Karpas-422 (cell line): ENCODE measurements around the gene GATB. TPM values are rescaled to one million over a fixed set of nuclear protein-coding genes. Genes with fewer than 3 reads are reported as not detected.

ENCODE experiments used
- DNase-seq: peaks from one replicate; pipeline ENCODE4 v3.0.0-alpha.2; 2015
- H2AFZ ChIP-seq: fragments of 200-600 bp; sonication (generic); 2 replicates; pipeline ENCODE4 v1.6.1; 2014; ENCODE audit warnings: antibody characterized with exemption, low read length, mixed read lengths
- H3K27ac ChIP-seq: fragments of 200-600 bp; sonication (generic); 2 replicates; pipeline ENCODE4 v1.5.1; 2014; ENCODE audit warnings: mild to moderate bottlenecking, low read length, moderate library complexity
- H3K27me3 ChIP-seq: fragments of 200-600 bp; sonication (generic); 2 replicates; pipeline ENCODE4 v1.6.1; 2014; ENCODE audit warnings: low read length, mixed read lengths
- H3K36me3 ChIP-seq: fragments of 200-600 bp; sonication (generic); 2 replicates; pipeline ENCODE4 v1.6.1; 2014; ENCODE audit warnings: low read length, mixed read lengths; ENCODE audit not compliant: insufficient read depth
- H3K4me1 ChIP-seq: fragments of 200-600 bp; sonication (generic); 2 replicates; pipeline ENCODE4 v1.6.1; 2014; ENCODE audit warnings: mild to moderate bottlenecking, low read length, mixed read lengths
- H3K4me2 ChIP-seq: fragments of 200-600 bp; sonication (generic); 2 replicates; pipeline ENCODE4 v1.6.1; 2014; ENCODE audit warnings: low read length, low read depth, mild to moderate bottlenecking; ENCODE audit not compliant: poor library complexity, severe bottlenecking
- H3K4me3 ChIP-seq: fragments of 200-600 bp; sonication (generic); 2 replicates; pipeline ENCODE4 v1.5.1; 2014; ENCODE audit warnings: mild to moderate bottlenecking, antibody characterized with exemption, low read length, mixed read lengths
- H3K79me2 ChIP-seq: fragments of 200-600 bp; sonication (generic); 2 replicates; pipeline ENCODE4 v1.6.1; 2014; ENCODE audit warnings: mild to moderate bottlenecking, low read length, mixed read lengths
- H3K9ac ChIP-seq: fragments of 200-600 bp; sonication (generic); 2 replicates; pipeline ENCODE4 v1.6.0; 2014; ENCODE audit warnings: low read length
- H3K9me2 ChIP-seq: fragments of 200-600 bp; sonication (generic), shearing (Covaris generic); replicated peaks from 2 replicates; pipeline ENCODE4 v1.6.0; 2014; ENCODE audit warnings: mild to moderate bottlenecking, low read length, moderate library complexity; ENCODE audit not compliant: insufficient read depth
- H3K9me3 ChIP-seq: fragments of 300-700, 200-600 bp; sonication (generic); 2 replicates; pipeline ENCODE4 v1.6.1; 2014; ENCODE audit warnings: low read length, mixed read lengths
- H4K20me1 ChIP-seq: fragments of 200-600 bp; sonication (generic); 2 replicates; pipeline ENCODE4 v1.6.1; 2014; ENCODE audit warnings: mild to moderate bottlenecking, antibody characterized with exemption, low read length, low read depth; ENCODE audit not compliant: insufficient read depth
- total RNA-seq: library from RNA; depleted of rRNA; stranded (reverse); fragments of >200 nt; shearing (Covaris generic); gene quantifications from 2 replicates; pipeline ENCODE4 v1.2.3, GENCODE V29; 2014; ENCODE audit warnings: low replicate concordance

GATB gene
- total RNA-seq, 1 experiment from 2014 or later = 18.9 TPM

DNA sequence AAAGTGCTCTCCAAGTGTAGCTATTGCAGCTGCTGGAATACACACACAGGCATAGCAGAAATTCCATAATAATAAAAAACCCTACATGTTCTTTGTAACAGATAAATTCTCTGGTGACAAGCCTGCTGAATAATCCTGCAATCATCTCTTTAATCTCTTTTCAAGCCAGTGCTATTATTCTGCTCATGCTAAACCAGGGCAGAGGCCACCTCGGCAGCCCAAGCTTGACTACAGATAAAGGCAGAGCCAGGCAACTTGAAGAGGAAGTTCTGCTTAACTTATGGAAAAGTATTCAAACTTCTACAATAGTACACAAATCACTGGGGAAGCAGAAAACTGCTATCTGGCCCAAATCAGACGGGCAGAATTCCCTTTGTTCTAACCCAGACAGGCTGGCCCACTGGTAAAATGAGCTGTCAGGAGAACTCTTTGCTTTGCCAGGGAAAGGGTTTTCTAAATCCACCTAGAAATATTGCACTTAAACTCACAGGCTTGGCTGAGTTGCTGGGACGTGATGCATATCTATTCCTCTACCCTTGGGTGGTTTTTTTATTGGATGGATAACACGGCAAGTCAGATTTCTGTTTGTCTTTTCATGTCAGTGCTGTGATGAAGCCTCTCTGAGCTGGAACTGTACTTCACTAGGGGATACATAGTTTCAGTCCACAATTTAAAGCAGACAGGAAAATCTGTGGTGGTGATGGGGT lies 70.5 kb downstream of the GATB start:
- Histone ChIP-seq H3K9me3 (no peaks in the 10 kb centered on the region), H3K4me1 (peaks cover 12% of the 10 kb centered on the region), H3K4me2 (no peak overlapping the region), H3K79me2 (no peaks in the 10 kb centered on the region), H3K27ac (no peak overlapping the region), H3K27me3 (no peaks in the 10 kb centered on the region), H3K4me3 (no peak overlapping the region), H3K36me3 (no peaks in the 10 kb centered on the region), H3K9me2 (no peaks in the 10 kb centered on the region), H3K9ac (no peak overlapping the region), H2AFZ (no peak overlapping the region), H4K20me1 (no peaks in the 10 kb centered on the region)
- peak; percentile 51 for DNase-seq

DNA sequence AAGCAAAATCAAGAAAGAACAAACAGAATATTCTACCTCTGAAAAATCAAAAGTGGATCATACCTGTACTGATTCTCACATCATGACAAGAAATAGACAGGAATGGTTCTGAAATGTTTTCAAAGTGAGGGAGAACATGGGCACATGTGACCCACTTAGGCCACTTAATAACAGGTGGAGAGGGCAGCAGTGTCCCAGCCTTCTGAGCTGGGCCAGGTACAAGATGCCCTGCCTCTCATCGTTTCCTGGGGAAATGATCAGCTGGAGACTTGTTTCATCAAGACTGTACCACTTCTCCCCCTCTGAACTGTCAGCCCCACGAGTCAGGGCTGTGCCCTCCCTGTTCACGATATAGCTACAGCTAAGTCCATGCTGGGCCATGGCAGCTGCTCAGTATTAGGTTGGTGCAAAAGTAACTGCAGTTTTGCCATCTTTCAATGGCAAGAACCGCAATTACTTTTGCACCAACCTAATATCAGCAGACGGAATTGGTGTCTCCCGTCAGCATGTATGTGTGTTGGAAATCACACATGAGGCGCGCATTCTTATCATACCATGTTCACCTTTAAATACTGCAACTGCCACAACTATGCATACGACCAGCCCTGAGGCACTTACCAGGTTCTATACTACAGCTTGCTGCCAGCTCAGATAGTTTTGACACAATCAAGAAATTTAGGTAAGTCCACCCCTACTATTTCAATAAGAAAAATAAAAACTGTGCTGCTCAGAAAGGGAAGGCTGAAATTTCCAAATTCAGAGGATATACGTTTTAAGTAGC lies 71.4 kb downstream of the GATB start:
- no peak for DNase-seq
- H3K9me2 ChIP-seq = no peaks in the 10 kb centered on the region
- H3K9me3 ChIP-seq = no peaks in the 10 kb centered on the region
- no peaks in the 10 kb centered on the region for H4K20me1 ChIP-seq
- peaks cover 12% of the 10 kb centered on the region for H3K4me1 ChIP-seq
- no peak overlapping the region for H3K27ac ChIP-seq
- H3K4me2 ChIP-seq = no peak overlapping the region
- H3K9ac ChIP-seq = no peak overlapping the region
- no peaks in the 10 kb centered on the region for H3K27me3 ChIP-seq
- H3K79me2 ChIP-seq = no peaks in the 10 kb centered on the region
- H2AFZ ChIP-seq = no peak overlapping the region
- H3K36me3 ChIP-seq = no peaks in the 10 kb centered on the region
- H3K4me3 ChIP-seq = no peak overlapping the region

DNA sequence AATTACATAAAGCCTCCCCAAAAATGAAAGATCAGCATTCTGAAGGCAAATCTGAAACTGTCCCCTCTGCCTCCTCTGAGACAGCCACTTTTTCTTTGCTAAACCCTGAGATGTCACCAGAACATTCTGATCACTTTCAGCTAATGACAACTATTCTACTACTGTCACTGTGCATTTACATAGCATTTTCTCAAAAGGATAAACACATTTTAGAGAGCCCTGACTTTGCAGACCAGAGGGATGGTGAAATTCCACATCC lies 72.1 kb downstream of the GATB start:
- Histone ChIP-seq H3K36me3 (no peaks in the 10 kb centered on the region), H3K9ac (no peak overlapping the region), H2AFZ (no peak overlapping the region), H3K9me2 (no peaks in the 10 kb centered on the region), H3K79me2 (no peaks in the 10 kb centered on the region), H3K27ac (no peak overlapping the region), H3K9me3 (no peaks in the 10 kb centered on the region), H4K20me1 (no peaks in the 10 kb centered on the region), H3K4me2 (no peak overlapping the region), H3K4me3 (no peak overlapping the region), H3K4me1 (peaks cover 12% of the 10 kb centered on the region), H3K27me3 (no peaks in the 10 kb centered on the region)
- no peak for DNase-seq

DNA sequence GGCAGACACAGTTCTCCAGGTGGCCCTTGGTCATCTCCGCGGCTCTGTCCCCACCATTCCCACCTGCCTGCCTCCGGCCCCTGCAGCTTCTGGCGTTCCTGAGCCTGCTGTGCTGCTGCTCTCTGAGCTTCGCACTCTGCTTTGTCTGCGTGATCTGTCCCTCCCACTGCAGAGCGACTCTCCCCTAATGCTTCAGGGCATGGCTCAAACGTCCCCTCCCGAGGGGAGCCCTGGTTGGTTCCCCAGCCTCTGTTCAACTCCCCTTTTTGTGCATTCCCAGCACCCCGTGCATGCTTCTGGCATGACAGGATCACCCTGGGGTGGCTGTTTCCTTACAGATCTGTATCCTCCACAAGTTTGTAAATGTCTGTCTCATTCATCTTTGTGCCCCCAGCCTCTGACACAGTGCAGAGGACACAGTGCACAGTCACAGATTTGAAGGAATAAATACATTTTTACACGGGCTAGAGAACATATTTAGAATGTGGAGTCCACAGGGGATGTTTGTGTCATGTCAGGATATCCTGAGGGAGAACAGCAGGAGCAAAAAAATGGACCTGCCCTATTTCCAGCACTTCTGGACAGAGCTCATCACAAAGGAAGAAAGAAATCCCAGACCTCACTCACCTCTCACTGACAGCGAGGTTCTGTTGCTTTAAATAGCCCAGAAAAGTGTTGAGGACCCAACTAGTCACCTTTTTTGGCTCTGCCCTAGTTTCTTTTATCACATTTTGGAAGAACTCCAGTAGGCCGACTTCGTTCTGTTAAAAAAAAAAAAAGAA lies 72.6 kb downstream of the GATB start:
- Histone ChIP-seq H3K79me2 (no peaks in the 10 kb centered on the region), H3K36me3 (no peaks in the 10 kb centered on the region), H3K4me1 (peaks cover 12% of the 10 kb centered on the region), H3K9me2 (no peaks in the 10 kb centered on the region), H3K9me3 (no peaks in the 10 kb centered on the region), H3K27me3 (no peaks in the 10 kb centered on the region), H3K27ac (no peak overlapping the region), H3K9ac (no peak overlapping the region), H3K4me3 (no peak overlapping the region), H3K4me2 (no peak overlapping the region), H2AFZ (no peak overlapping the region), H4K20me1 (no peaks in the 10 kb centered on the region)
- DNase-seq = no peak

DNA sequence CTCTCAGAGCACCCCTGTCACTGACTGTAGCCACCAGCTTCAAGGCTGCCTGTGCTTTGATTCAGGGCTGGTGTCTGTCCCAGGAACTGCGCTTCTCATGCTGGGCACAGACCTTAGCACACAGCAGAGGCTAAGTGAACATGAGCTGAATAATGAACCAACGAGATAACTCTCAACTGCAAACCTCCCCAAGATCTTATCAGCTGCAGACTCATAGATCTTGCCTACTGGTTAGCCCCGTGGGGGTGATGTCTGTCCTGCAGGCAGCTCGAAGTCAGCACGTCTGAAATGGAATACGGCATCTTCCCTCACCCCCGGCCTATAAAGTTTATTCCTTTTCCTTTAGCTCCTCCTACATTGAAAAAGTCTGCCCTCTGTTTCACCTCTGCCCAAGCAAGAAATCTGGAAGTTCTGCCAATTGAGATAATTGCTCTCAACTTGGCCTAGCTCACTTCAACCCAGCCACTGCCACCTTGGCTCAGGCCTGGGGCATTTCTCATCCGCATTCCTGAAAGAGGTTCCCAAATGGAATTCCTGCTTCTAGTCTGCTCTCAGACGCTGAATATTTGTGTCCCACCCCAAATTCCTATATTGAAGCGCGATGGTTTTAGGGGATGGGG lies 73.7 kb downstream of the GATB start:
- Histone ChIP-seq H3K9me2 (no peaks in the 10 kb centered on the region), H3K27me3 (no peaks in the 10 kb centered on the region), H3K36me3 (no peaks in the 10 kb centered on the region), H3K4me2 (no peak overlapping the region), H3K79me2 (no peaks in the 10 kb centered on the region), H3K4me3 (no peak overlapping the region), H3K4me1 (peaks cover 12% of the 10 kb centered on the region), H2AFZ (no peak overlapping the region), H4K20me1 (no peaks in the 10 kb centered on the region), H3K9me3 (no peaks in the 10 kb centered on the region), H3K9ac (no peak overlapping the region), H3K27ac (no peak overlapping the region)
- no peak for DNase-seq

DNA sequence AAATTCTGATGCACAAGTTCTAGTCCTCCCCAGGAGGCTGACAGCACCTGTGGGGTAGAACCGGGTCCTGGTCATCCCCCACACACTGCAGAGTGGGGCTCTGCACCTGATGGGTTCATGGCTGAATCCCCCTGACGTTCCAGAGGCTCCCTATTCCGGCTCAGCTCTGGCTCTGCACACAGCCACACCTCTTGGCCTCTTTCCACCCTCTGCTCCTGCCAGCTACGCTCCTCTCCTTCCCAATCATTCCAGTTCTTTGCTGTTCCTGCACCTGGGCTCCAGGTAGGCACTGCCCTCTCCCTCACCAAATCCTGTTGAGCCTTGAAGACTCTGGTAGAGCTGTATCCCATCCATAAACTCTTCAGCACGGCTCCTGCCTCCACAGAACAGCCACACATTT lies 75.5 kb downstream of the GATB start:
- H3K4me2 ChIP-seq = no peak overlapping the region
- no peak overlapping the region for H2AFZ ChIP-seq
- no peaks in the 10 kb centered on the region for H3K36me3 ChIP-seq
- no peaks in the 10 kb centered on the region for H4K20me1 ChIP-seq
- H3K9ac ChIP-seq = no peak overlapping the region
- no peaks in the 10 kb centered on the region for H3K9me3 ChIP-seq
- DNase-seq = no peak
- no peaks in the 10 kb centered on the region for H3K79me2 ChIP-seq
- H3K27me3 ChIP-seq = no peaks in the 10 kb centered on the region
- H3K27ac ChIP-seq = no peak overlapping the region
- peaks cover 5% of the 10 kb centered on the region for H3K4me1 ChIP-seq
- no peaks in the 10 kb centered on the region for H3K9me2 ChIP-seq
- H3K4me3 ChIP-seq = no peak overlapping the region

DNA sequence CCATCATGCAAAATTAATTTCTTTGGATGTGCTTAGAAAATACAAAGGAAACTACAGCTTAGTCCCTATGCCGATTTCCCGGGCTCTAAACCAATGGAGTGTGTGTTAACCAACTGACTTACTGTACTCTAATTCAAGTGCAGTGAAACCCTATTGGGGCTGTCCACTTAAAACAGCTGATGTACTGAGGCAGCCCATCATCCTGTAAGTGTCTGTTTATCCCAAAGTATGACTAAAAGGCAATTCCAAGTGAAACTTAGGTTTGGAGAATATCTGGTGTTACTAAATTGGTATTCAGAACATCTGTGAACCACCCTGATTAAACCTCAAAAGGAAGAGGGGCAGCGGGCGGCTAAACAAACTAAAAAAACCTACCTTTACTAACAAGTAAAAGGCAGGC lies 79.7 kb downstream of the GATB start:
- Histone ChIP-seq H3K4me3 (no peak overlapping the region), H3K27ac (no peak overlapping the region), H3K4me1 (no peaks in the 10 kb centered on the region), H3K9ac (no peak overlapping the region), H3K79me2 (no peaks in the 10 kb centered on the region), H3K36me3 (no peaks in the 10 kb centered on the region), H3K9me2 (no peaks in the 10 kb centered on the region), H3K9me3 (no peaks in the 10 kb centered on the region), H3K4me2 (no peak overlapping the region), H4K20me1 (no peaks in the 10 kb centered on the region), H3K27me3 (no peaks in the 10 kb centered on the region), H2AFZ (no peak overlapping the region)
- no peak for DNase-seq

DNA sequence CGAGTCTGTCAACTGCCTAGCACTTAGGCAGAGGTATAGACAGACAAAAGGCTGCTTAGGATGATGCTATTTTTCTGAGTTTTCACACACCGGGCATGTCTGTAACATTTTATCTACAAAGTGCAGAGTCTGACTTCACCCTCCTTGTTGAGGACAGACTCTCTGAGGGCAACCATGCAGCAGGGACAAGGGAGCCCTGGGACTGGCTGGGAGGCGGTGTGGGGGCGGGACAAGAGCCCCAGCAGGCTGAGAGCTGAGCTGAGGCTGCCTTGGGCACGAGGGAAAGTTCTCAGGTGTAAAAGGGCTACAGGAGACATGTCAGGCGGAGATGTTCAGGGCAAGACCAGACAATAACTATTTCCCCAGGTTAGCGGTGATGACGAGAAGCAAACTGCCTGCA lies 81.6 kb downstream of the GATB start:
- Histone ChIP-seq H3K9me3 (no peaks in the 10 kb centered on the region), H3K4me2 (no peak overlapping the region), H2AFZ (no peak overlapping the region), H3K36me3 (no peaks in the 10 kb centered on the region), H3K9ac (no peak overlapping the region), H4K20me1 (no peaks in the 10 kb centered on the region), H3K79me2 (no peaks in the 10 kb centered on the region), H3K27ac (no peak overlapping the region), H3K4me3 (no peak overlapping the region), H3K4me1 (no peaks in the 10 kb centered on the region), H3K9me2 (no peaks in the 10 kb centered on the region), H3K27me3 (no peaks in the 10 kb centered on the region)
- no peak for DNase-seq
